Left kidney (tissue), 2 donors: Measurements from ENCODE around the gene TNXB. TPM values are rescaled to one million over a fixed set of nuclear protein-coding genes. Genes with fewer than 3 reads are reported as not detected.
"Not testable (repeated sequence)": the region's sequence is repeated elsewhere in the genome, so short reads cannot be mapped to it uniquely, and the experiment has no call there.

ENCODE experiments used
- DNase-seq: peaks from one replicate; pipeline ENCODE4 v3.0.0-alpha.2; 2013
- polyA plus RNA-seq: library from polyadenylated mRNA; unstranded; fragments of 120-200 nt; gene quantifications from one replicate; pipeline ENCODE4 v1.2.1, GENCODE V29; 2013; ENCODE audit not compliant: insufficient read length

TNXB gene
- polyA plus RNA-seq, 1 donor, result 4.7 TPM

DNA sequence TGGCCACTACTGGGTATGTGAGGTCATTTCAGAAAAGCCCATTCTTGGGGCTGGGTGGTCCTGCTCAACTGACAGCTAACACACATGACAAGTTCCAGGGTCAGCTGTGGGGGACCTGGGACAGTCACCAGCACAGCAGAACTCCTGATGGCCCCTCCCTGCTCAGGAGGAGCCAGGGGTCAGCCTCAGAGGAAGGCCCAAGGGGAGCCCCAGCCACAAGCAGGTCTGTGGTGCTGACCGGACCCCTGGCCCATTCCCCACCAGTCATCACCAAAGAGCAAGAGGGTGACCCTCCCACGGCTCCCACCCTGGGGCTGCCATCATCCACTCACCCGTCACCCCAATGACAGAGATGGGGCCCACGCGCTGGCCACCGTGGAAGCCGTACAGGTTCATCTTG, 52.9 kb downstream of the TNXB start:
- DNase-seq, result no peak

- DNase-seq, result not testable (repeated sequence)
These were observed 53.4 kb downstream of the TNXB start for GRCh38 chr6:32055756-32056155.

- not testable (repeated sequence) for DNase-seq
These were observed 55.8 kb downstream of the TNXB start for GRCh38 chr6:32053314-32053713.

GRCh38 chr6:32052626-32053025, 56.5 kb downstream of the TNXB start:
- DNase-seq, result not testable (repeated sequence)

GRCh38 chr6:32050562-32050961, 58.6 kb downstream of the TNXB start:
- DNase-seq, result no peak

DNA sequence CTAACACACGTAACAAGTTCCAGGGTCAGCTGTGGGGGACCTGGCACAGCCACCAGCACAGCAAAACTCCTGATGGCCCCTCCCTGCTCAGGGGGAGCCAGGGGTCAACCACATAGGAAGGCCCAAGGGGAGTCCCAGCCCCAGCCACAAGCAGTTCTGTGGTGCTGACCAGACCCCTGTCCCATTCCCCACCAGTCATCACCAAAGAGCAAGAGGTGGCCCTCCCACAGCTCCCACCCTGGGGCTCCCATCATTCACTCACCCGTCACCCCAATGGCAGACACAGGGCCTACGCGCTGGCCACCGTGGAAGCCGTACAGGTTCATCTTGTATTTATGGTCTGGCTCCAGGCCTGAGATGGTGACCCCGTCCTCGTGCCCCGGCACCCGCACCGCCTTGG, 59.4 kb downstream of the TNXB start:
- DNase-seq, result not testable (repeated sequence)

DNA sequence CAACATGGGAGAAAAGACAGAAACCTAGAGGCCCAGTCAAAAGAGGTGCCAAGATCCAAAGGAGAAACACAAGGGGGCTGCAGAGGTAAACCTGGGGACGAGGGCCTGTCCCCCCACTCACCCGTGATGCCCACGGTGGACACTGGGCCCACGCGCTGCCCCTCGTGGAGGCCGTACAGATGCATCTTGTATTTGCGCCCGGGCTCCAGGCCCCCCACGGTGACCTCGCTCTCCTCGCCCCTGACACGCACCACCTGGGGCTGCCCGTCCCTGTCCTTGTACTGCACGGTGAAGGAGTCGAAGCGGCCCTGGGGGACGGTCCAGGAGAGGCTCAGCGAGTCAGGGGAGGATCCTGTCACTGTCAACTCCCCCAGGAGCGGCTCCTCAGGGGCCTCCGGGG, 60.0 kb downstream of the TNXB start:
- not testable (repeated sequence) for DNase-seq

DNA sequence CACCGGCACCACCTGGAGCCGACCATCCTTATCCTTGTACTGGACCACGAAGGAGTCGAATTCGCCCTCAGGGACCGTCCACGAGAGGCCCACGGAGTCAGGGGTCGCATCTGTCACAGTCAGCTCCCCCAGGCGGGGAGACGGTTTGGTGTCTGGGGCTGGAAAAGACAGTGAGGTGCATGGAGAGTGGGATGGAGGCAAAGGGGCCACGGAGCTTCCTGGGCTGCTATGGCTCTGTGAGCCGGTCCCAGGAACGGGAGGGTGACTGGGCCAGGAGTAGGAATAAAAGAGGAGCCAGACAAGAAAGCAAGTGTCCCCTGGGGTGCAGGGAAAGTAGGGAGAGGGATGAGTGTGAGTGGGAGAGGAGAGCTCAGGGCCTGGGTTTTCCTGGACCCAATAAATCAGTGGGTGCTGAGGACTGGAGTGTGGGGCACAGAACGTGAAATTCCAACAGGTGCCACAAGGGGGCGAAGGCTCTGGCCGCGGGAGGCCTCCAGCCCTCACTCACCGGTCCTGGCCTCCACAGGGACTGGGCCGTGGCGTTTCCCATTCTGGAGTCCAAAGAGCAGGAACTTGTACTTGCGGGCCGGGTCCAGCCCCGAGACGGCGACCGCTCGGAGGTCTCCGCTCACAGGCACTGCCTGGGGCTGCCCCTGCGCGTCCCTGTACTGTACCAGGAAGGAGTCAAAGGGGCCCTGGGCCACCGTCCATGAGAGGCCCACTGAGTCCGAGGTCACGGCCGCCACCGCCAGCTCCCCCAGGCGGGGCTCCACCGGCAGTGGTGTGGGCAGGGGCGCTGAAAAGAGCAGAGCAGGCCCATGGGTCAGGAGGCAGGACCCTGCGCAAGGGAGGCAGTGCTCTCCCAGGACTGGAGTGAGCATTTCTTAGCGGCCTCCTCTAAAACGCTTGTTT, 61.0 kb downstream of the TNXB start:
- peak; percentile 48 for DNase-seq

DNA sequence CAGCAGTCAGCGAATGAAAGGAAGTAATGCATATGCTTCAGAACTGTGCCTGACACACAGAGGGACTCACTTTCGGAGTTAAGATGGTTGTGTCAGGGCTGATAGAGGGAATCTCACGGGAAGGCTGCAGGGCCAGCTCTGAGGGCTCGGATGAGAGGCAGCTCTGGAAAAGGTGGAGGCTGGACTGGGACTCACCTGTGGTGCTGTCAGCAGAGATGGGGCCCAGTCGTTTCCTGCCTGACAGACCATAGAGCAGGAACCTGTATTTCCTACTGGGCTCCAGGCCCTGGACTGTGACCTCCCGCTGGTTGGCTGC, 61.6 kb downstream of the TNXB start:
- no peak for DNase-seq

DNA sequence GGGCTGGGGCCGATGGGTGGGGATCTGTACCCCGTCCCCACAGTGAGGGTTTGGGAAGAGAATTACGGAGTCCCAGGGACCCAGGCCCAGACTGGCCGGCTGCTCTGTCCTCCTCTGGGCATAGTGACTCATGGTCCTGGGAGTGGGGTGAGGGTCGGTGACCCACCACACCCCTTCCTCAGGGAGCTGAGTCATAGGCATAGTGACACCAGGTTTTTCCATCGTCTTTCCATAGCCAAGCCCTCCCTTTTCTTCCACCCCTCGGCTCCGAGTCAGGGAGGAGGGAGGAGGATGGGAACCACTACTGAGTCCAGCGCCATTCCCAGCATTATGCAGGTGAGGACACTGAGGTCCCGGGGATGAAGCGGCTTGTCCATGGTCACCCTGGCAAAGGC, 62.1 kb downstream of the TNXB start:
- DNase-seq, result no peak

DNA sequence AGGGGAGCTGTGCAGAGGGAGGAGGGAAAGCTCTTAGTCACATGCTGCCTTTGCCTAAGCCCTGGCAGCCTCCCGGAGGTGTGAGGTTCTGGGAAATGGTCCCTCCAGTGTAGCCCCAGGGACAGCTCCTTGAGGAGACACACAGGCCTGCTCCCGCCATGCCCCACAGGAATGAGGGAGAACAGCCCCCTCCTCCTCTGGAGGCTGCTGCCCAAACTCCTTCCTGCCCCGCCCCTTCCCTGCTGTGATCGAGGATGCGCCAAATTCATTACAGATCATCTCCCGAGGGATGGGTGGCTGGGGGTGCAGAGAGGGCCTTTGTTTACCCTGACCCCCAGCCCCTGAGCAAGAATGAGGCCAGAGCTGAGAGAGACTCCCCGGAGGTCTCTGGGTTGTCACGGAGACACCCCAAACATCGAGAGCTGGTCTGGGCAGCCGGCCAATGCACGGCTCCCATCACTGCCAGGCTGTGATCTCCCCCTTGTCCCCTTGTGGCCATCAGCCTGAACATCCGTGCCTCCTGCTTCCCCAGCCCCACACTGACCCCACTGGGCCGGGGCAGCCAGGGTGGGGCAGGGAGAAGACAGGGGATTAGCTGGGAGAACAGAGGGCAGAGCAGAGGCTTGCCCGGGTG, 62.6 kb downstream of the TNXB start:
- no peak for DNase-seq

DNA sequence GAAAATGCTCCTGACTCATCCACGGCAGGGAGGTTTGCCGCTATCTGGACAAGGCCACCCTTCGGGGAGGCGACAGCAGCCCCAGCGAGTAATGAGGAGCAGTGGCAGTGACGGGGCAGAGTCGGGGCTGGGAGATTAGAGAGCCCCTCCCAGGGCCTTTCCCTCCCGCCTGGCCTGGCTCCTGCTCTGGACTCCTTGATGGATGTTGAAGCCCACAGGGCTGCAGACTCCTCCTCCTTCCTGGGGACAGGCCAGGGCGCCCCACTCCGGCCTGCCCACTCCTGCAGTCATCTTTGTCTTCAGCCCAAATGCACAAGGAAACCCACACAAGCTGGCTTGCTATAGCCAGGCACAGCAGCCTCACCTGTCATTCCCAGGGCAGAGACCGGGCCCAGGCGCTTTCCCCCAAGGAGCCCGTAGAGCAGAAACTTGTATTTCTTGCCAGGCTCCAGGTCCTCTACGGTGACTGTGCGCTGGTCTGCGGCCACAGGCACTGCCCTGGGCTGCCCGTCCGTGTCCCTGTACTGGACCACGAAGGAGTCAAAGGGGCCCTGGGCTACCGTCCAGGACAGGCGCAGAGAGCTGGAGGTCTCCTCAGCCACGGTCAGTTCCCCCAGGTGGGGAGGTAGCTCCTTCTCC, 63.2 kb downstream of the TNXB start:
- no peak for DNase-seq

GRCh38 chr6:32044916-32045315, 64.2 kb downstream of the TNXB start:
- not testable (repeated sequence) for DNase-seq

GRCh38 chr6:32043589-32044380, 65.4 kb downstream of the TNXB start:
- not testable (repeated sequence) for DNase-seq

- DNase-seq, result not testable (repeated sequence)
These were observed 66.9 kb downstream of the TNXB start for GRCh38 chr6:32042276-32042675.

- not testable (repeated sequence) for DNase-seq
These were observed 67.8 kb downstream of the TNXB start for GRCh38 chr6:32041385-32041784.

DNA sequence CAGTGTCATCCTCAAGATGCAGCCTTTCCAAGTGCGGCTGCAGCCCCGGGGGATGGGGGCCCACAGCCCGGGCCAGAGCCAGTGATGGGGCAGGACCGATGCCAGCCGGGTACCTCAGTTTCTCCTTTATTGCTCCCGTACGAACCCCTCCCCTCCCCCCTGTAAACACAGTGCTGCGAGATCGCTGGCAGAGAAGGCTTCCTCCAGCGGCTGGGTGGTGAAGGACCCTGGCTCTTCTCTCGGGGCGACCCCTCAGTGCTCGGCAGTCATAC, 68.2 kb downstream of the TNXB start:
- DNase-seq, result not testable (repeated sequence)

DNA sequence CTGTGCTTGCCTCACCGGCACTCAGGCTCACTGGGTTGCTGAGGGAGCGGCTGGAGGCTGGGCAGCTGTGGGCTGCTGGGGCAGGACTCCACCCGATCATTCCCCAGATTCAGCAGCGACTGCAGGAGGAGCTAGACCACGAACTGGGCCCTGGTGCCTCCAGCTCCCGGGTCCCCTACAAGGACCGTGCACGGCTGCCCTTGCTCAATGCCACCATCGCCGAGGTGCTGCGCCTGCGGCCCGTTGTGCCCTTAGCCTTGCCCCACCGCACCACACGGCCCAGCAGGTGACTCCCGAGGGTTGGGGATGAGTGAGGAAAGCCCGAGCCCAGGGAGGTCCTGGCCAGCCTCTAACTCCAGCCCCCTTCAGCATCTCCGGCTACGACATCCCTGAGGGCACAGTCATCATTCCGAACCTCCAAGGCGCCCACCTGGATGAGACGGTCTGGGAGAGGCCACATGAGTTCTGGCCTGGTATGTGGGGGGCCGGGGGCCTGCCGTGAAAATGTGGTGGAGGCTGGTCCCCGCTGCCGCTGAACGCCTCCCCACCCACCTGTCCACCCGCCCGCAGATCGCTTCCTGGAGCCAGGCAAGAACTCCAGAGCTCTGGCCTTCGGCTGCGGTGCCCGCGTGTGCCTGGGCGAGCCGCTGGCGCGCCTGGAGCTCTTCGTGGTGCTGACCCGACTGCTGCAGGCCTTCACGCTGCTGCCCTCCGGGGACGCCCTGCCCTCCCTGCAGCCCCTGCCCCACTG, 68.7 kb downstream of the TNXB start:
- DNase-seq, result not testable (repeated sequence)

- not testable (repeated sequence) for DNase-seq
These were observed 69.5 kb downstream of the TNXB start for GRCh38 chr6:32039321-32040274.

DNA sequence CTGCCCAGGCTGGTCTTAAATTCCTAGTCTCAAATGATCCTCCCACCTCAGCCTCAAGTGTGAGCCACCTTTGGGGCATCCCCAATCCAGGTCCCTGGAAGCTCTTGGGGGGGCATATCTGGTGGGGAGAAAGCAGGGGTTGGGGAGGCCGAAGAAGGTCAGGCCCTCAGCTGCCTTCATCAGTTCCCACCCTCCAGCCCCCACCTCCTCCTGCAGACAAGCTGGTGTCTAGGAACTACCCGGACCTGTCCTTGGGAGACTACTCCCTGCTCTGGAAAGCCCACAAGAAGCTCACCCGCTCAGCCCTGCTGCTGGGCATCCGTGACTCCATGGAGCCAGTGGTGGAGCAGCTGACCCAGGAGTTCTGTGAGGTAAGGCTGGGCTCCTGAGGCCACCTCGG, 70.3 kb downstream of the TNXB start:
- DNase-seq, result not testable (repeated sequence)
